Stimulated activated CD4-positive, alpha-beta T cell treated with anti-CD3 and anti-CD28 coated beads, Interleukin-4, amount 100 ng/mL, for 4 hours (primary cell): ENCODE results near the gene TRIP10.
"Not testable (repeated sequence)": the region's sequence is repeated elsewhere in the genome, so short reads cannot be mapped to it uniquely, and the experiment has no call there.

Source experiments
- DNase-seq, 2 experiments: peaks; one replicate each; pipeline ENCODE4 v3.0.0-alpha.2; 2020

TRIP10 gene

DNA sequence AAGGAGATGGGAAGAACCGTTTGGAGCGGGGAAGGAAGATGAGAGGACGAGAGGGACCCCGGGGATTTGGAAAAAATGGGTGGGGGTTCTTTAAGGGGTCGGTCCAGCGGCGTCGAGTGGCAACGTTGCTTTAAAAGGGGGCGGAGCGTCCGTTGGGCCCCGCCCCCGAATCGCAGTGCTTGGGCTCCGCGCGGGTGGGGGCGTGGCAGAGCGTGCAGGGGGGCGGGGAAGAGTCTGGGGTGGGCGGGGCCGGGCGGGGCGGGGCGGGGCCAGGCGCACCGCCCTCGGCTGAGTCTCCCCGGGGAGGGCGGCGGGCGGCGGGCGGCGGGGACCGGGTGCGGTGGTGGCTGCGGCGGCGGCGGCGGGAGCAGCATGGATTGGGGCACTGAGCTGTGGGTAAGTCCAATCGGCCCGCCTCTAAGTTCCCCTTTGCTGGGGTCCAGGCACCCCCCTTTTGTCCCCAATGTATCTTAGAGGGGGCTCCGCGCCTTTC, at the start of gene TRIP10:
Gene TRIP10, plus strand, starts transcription at position 291 of the 493 bp plus-strand sequence. Its CDS starts 82 bp downstream, at position 373.
- DNase-seq = peak; percentile 81 to 82

GRCh38 chr19:6690160-6690885, 49.2 kb upstream of the TRIP10 start:
- DNase-seq = no peak

DNA sequence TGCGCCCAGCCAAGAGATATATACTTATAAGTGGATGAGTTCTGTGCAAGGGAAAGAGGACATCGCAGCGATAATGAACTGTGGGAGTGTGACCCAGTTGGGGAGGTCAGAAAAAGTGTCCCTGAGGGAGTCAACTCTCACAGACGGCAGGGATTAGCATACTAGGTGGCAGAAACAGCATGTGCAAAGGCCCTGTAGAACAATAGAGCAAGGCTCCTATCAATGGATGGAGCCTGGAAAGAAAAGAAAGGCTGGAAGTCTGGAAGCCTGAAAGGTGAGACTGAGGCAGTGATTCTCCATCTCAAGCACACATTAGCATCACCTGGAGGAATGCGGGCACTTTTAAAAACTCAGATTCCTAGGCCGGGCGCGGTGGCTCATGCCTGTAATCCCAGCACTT, 48.1 kb upstream of the TRIP10 start:
- DNase-seq = no peak

GRCh38 chr19:6692027-6692426, 47.5 kb upstream of the TRIP10 start:
- DNase-seq = no peak

- no peak for DNase-seq
Observed at GRCh38 chr19:6693056-6693471, 46.4 kb upstream of the TRIP10 start.

DNA sequence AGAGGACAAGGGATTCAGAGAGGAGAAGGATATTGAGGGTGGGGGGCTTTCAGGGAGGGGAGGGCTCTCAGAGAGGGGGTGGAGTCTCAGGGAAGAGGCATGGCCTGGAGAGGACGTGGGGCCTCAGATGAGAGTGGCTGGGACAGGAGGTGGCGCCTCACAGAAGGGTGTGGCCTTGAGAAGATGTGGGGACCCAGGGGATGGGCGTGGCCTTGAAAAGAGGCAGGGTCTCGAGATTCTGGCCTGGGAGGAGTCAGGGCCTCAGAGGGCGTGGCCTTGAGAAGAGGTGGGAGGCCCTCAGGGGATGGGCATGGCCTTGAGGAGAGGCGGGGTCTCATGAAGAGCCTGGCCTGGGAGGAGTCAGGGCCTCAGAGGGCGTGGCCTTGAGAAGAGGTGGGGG, 45.8 kb upstream of the TRIP10 start:
- no peak for DNase-seq

DNA sequence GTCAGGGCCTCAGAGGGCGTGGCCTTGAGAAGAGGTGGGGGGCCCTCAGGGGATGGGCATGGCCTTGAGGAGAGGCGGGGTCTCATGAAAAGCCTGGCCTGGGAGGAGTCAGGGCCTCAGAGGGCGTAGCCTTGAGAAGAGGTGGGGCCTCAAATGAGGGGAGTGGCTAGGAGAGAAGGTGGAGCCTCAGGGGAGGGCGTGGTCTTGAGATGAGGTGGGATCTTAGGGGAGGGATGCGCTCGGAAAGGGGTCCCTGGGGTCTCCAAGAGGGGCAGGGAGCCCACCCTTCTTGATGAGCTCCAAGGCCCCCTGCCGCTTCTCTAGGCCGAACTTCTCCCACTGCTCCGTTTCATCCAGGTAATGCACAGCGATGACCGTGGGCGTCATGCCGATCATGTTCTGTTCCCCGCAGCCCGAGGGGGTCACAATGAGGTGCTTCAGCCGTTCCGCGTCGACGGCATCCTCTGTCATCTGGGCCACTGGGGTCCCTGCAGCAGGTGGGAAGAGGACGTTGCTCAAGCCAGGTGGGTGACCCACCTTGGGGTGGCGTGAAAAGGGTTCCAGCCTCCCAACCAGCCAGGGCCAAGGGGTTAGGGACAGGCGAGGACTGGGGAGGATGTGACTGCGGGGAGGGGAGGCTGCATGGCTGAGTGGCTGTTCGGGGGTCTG, 45.2 kb upstream of the TRIP10 start:
- no peak for DNase-seq

DNA sequence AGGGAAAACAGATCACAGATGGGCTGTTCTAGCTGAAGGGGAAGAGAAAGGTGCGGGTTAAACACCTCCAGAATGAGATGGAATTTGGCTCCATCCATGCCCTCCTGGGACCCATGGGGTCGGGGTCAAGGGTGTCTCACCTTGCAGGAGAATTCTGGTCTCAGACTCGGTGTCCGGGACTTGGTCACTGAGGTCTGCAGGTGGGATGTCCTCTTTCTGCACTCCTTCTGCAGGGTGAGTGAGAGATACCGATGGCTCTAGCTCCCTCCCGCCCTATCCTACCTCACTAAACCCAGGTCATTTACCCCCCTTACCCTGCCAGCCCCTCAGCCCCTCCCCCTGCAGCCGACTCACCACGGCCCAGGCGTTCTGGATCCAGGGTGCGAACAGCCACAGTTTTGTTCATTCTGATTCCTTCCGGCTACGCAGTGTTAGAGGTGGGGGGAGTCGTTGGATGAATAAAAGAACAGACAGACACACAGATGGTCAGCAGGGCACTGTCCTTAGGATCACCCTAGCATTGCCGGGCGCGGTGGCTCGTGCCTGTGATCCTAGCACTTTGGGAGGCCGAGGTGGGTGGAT, 43.1 kb upstream of the TRIP10 start:
- DNase-seq = no peak

DNA sequence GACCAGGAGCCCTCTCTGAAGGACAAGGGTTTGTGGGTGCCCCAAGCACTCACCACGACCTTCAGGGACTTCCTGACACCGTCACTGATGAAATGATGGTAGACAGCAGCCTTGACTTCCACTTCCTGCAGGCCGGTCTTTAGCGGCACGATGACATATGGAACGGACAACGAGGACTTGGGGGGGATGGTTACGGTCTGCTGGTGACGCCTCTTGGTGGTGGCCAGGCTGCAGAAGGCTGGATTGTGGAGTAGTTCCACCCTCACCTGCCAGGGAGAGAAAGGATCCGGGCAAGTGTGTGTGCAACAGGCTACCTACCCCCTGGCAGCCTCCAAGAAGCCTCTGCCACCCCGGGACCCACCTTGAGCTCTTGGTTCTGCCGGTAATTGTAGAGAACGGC, 42.2 kb upstream of the TRIP10 start:
- no peak for DNase-seq

DNA sequence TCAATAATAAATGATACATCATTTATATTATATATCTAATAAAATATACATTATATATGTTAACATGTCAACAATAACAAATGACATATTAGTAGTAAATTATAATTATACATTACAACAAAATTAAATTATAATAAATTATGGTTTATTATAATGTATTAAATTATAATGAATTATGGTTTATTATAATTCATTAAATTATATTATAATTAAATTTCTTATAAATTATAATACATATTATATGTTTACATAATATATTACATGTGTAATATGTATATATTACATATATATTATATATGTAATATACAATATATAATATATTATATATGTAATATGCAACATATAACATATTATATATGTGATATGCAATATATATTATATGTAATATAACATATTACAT, 39.5 kb upstream of the TRIP10 start:
- no peak for DNase-seq

- DNase-seq = no peak
Observed at GRCh38 chr19:6700586-6701316, 38.7 kb upstream of the TRIP10 start.

GRCh38 chr19:6705931-6706632, 33.4 kb upstream of the TRIP10 start:
- no peak for DNase-seq

- DNase-seq = no peak
Observed at GRCh38 chr19:6706633-6706958, 32.9 kb upstream of the TRIP10 start.

DNA sequence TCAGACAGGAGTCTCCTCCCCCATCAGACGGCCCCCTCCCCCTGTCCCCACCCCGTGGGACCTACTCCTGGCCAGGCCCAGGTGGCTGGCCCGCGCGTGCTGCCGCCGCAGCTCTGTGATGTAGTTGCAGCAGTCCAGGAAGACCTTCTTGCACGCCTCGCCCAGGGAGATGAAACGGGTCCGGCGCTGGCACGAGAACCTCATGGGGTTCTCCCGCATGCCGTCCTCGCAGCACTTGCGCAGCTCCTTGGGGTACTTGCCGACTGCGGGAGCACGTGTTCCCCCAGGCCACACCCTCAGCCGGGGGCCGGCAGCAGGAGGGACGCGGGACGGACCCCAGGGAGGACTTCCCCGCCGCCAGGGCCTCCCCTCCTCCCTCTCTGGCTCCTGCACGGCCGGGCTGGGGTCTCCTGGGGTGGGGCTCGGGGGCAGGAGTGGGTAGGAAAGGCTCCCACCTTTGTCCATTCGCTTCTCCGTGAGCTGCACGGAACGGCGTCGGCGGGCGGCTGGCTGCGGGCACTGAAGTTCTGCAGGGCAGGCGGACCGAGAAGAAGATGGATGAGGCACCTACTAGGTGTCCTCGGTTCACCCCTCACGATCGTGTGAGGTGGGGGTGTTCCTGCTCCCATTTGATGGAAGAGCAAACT, 32.3 kb upstream of the TRIP10 start:
- no peak for DNase-seq

- DNase-seq = no peak
Observed at GRCh38 chr19:6707658-6708018, 31.8 kb upstream of the TRIP10 start.

- DNase-seq = no peak
Observed at GRCh38 chr19:6708346-6708745, 31.1 kb upstream of the TRIP10 start.

DNA sequence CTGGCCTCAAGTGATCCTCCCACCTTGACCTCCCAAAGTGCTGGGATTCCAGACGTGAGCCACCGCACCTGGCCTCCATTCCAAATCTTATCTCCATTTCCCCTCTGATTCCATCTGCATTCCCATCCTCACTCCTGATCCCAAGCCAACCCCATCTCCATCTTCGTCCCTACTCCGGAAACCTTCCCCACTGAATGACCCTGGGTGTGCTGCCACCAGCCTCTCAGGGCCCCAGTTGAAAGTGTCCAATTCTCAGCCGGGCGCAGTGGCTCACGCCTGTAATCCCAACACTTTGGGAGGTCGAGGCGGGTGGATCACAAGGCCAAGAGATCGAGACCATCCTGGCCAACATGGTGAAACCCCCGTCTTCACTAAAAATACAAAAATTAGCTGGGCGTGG, 30.6 kb upstream of the TRIP10 start:
- DNase-seq = not testable (repeated sequence)

- no peak for DNase-seq
Observed at GRCh38 chr19:6709549-6709948, 29.9 kb upstream of the TRIP10 start.

DNA sequence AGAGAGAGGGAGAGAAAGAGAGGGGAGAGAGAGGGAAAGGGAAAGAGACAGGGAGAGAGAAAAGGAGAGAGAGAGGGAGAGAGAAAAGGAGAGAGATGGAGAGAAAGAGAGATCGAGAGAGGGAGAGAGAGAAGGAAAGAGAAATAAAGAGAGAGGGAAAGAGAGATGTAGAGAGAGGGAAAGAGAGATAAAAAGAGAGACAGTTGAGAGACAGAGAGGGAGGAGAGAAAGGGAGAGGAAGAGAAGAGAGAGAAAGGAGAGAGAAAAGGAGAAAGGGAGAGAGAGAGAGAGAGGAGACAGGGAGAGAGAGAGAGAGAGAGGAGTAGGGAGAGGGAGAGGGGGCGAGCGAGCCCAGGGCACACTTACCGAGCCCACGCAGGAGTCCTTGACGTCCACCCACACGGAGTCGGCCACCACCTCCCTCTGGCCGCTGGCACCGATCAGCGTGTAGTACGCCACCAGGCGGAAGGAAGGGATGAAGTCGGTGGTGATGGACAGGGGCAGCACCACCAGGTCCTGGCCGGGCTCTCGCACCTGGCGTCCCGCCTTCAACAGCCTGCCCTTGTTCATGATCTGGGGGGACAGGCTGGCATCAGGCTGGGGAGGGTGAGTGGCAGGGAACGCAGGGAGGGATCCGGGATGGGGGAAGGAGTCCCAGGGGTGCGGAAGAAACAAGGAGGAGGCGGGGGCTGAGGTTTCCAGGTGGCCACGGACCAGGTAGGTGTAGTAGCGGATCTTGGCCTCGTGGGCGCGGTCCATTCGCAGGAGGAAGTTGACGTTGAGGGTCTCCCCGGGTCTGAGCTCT, 29.0 kb upstream of the TRIP10 start:
- DNase-seq = no peak

- no peak for DNase-seq
Observed at GRCh38 chr19:6711078-6711361, 28.5 kb upstream of the TRIP10 start.

DNA sequence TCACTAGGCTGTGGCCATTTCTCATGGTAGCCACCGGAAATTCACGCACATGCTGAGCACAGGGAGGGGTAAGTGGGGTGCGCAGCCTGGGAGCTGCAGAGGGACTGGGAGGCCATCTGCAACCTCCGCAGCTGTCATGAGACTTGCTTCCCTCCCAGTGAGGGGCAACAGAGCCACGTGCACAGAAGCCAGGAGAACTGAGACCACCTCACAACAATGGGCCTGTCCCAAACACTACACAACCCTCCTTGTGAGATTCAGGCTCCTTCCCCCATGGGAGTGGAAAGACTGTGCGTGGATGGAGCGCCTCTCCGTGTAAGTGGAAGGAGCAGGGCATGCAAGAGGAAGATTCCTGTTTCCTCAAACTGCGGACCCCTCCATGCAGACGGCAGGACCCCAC, 27.9 kb upstream of the TRIP10 start:
- DNase-seq = no peak

DNA sequence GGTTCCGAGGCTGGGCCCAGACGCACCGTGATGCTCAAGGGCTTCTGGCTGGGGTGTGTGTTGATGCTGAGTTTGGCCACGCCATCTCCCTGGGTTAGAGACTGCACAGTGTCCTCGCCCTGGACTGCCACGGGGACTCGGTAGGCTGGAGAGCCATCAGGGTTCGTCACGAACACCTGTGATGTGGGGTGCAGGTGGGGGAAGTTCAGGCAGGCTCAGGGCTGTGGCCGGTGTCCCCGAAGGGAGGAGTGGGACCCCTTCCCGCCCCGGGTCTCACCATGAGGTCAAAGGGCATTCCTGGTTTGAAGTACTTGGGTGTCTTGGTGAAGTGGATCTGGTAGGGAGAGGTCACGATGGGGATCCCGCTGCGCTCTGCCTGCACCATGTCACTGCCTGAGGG, 27.2 kb upstream of the TRIP10 start:
- DNase-seq = no peak
